IPS DF 4.7 (cell line): ENCODE results near the gene RAP1GAP2.
"Not testable (repeated sequence)": the region's sequence is repeated elsewhere in the genome, so short reads cannot be mapped to it uniquely, and the experiment has no call there.

Experiments
- DNase-seq: peaks from one replicate; pipeline ENCODE4 v3.0.0-alpha.2; 2013; ENCODE audit warnings: low spot score; ENCODE audit errors: extremely low read depth

RAP1GAP2 gene

DNA sequence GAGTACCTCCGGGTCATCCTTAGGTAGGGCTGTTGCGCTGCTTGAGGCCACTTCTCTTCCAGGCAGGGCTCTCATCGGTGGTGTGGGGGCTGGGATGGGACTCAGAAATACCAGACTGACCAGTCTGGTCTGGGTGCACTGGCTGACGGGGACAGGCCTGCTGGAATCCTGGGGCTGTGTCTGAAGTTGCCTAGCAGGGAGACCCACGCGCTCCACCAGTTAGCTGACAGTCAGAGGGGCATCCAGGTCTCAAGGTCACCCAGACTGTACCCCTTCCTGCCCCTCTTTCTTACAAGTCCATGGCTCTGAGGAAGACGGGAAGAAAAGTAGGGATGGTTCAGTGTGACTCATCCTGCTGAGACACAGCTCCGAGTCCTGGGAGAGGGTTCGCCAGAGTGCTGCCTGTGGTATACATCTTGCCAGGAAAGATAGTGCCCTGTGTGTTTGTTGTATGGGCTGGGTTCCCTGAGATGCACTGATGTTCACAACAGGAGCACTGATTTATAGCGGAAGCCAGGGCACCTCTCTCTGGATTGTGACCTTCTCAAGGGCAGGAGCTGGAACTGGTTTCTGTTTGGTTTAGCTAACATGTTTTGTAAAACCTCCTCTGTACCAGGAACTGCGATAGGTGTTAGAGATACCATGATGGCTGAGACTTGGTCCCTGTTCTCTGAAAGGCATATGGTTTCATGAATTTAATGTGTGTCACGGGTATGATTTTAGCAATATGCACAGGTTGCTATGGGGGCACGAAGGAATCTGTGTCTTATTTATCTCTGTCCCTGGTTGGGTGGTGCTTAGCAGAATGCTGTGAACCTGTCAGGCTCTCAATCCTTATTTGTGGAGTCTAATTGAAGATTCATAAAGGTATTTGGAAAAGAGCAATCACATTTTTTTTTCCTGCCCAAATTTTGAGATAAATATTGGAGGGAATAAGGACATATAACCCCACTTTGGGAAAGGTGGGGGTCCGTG is 169.7 kb downstream of the RAP1GAP2 start:
- DNase-seq = no peak

DNA sequence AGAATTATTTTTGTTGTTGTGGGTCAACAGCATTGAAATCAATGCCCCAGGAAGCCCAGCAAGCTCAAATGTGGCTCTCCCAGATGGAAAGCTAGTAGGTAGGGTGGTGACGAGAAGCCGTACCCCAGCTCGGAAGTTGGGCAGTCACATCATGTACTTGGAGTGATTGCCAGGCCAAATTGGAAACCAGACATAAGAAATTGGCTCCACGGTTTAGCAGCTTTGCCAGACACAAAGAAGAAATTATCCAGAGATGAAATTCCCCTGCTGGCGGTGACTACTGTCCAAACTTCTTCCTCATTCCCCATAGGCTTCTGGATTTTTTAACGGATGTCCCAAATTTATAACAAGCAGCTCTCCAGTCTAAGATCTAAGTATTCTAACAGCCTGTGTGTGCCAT is 171.3 kb downstream of the RAP1GAP2 start:
- no peak for DNase-seq

DNA sequence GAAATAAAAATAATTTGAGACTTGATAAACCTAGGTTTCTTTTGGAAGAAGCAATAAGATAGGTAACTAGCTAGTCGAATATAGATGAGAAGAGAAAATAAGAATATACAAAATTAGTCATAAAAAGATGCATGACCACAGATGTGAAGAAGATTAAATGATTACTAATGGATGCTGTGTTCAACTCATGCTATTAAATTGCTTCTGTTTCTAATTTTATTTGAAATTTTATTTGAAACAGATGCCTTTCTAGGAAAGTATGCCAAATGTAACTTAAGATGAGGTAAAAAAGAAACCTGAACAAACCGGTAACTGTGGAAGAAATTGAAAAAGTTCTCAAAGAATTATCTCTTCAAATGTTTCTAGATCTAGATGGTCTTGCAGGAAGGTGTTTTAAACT is 175.6 kb downstream of the RAP1GAP2 start:
- DNase-seq = no peak

DNA sequence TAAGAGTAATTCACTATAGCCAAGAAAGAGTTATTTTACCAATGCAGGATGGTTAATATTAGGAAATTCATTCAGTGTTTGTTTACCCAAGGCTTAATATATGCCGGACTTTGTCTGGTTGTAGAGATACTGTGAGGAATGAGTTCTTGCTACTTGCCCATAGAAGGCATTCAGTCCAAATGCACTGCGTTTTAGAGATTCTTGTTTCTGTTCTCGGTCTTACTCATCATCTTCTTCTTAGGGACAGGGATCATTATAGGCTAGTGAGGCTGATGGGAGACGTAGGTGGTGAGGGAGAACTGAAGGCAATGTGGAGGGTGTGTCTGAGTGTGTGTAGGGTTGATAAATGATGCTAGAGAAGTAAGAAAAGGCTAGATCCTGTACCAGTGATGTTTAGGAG is 176.5 kb downstream of the RAP1GAP2 start:
- no peak for DNase-seq

DNA sequence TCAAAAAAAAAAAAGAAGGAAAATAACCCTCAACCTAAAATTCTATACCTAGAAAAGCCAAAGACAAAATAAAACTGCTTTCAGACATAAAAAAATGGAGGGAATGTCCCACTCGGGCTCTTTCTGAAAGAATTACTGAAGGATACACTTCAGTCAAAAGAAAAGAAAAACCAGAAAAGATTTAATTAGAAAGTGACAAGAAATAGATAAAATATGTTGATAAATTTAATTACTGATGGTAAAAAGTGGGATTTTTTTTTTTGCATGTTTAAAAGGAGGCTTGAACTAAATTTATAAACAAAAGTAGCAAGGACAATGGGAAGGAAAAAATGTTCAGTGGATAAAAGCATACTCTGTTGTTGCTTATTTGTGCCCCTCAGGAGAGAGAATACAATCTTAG is 178.1 kb downstream of the RAP1GAP2 start:
- DNase-seq = no peak

DNA sequence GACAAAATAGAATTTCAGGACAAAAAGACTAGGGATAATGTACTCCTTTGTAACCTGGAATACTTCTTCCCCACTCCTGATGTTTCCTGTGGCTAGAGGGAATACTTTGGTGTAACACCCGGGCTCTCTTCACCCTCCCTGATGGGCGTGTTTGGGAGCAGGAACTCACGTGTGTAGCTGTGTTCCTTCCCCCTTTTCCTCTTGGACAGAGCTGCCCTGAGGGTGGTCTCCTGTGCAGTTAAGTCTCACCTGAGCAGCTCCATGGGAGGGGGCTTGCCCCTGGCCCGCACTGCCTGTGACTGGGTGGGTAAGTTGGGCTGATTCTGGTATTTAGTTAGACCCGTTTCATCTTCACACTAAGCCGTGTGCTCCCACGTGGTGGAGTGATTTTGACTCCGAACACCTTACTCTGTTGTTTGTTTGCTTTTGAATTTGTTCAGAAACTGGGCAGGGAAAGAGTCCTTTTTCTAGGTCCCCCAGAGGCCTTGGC is 179.3 kb downstream of the RAP1GAP2 start:
- DNase-seq = no peak

DNA sequence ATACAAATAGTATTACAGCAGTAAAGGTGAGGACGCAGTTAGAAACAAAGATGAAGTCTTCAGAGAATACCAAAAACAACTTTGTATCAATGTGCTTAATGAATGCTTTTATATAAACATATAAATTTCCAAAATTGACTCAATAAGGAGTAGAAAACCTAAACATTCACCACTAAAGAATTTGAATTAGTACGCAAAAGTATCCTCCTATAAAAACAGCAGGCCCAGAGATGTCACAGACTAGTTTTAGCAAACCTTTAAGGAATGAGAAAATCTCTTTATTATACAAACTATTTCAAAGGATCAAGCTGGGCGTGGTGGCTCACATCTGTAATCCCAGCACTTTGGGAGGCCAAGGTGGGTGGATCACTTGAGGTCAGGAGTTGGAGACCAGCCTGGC is 180.9 kb downstream of the RAP1GAP2 start:
- DNase-seq = no peak

DNA sequence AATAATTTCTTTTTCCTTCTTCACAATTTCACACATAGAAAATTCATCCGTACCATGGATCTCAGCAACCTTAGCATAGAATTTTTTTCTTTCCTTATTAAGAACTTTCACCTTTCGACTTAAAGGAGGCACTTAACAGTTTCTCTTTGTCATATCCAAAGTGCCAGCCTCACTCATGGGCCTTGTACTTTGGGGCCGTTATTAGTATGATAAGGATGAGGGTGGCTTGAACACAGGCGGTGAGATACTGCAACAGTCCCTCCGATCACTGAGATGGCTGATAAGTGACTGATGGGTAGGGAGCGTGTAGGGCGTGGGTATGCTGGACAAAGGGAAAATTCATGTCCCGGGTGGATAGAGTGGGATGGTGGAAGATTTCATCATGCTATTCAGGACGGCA is 181.9 kb downstream of the RAP1GAP2 start:
- no peak for DNase-seq

DNA sequence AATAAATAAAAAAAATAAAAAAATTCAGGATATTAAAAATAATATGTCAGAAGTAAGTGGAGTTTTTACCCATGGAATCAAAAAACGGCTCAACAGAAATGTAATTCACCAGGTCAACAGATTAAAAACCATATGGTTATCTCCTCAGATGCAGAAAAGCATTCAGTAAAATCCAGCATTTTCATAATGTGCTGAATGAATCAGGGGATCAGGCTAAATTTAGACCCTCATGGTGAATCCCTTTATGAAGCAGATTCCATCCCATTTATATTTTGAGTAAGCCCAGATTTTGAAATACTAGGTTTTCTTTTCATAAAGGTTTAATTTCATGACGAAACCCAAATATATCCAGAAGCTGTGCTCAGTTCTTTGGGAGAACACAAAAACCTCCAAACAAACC is 182.8 kb downstream of the RAP1GAP2 start:
- DNase-seq = no peak

DNA sequence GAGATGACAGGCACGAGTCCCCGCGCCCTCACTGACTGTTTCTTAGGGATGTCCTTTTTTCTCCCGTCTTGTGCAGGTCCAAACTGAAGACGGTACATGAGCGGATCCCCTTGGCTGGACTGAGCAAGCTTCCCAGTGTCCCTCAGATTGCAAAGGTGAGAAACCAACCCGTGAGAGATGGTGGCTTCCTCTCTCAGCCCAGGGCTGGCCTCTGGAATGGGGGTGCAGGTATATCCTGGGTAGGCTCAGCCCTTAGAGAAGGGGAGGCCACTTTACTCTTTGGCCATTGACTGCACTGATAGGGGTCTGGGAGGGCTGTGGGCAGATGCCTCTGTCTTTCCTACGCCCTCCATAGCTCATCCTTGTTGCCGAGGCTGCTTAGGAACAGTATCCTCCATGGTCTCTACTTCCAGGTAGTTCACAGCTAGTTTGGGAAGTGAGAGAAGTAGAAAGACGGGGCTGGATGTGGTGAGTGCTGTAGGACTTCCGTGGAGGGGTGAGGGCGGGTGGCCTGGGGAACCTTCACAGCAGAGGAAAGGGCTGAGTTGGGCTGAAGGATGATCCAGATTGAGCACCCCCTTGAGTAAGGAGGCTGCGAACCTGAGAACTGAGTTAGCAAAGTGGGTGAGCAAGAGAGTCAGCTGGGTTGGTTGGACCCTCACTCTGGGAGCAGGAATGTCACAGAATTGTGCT is 184.1 kb downstream of the RAP1GAP2 start:
- no peak for DNase-seq

DNA sequence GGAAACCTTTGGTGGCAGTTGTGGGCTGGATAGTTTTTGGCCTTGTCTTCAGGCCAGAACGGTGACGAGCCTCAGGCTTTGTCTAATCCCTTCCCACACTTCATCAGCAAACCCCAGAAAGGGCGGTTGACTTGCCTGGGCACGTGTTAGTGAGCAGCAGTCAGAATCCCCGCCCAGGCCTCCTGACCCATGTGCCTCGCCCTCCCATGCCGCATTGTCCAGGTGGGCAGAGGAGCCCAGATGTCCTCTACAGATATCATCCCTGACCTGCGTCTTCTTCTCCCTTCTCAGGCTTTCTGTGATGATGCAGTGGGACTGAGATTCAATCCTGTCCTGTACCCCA is 184.6 kb downstream of the RAP1GAP2 start:
- no peak for DNase-seq

DNA sequence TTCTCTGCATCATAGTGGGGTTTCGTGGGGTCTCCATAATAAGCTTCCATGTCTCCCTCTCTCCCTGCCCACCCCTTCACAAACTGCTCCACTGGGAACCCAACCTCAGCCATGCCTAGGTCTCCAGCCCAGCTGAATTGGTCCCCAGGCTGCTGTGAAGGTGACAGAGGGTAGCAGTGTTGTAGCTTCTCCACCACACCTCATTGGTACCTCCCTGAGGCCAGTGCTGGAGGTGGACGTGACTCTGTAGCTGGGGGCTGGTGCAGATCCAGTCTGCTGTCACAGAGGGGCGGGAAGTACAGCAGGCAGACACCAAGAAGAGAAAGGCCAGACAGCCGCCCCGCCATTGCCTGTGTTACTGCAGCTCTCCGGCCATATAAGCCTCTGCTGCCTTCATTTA is 185.1 kb downstream of the RAP1GAP2 start:
- no peak for DNase-seq

DNA sequence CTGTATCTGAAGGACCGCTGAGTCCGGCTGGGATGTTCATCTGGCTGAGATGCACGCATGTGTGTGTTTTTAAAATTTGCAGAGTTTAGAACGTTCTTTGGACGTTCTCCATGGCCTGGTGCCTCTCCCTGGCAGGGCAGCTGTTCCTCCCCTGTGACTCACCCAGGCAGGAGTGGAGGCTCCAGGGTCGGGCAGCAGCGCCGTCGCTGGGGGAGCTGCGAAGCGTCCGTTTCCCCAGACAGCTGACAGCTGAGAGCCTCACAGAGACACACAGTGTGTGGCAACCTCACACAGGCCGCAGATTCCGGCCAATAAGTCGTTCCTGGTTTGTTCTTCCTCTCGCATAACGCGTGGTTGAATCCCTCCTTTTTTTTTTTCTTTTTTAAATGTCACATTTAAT is 186.6 kb downstream of the RAP1GAP2 start:
- no peak for DNase-seq

DNA sequence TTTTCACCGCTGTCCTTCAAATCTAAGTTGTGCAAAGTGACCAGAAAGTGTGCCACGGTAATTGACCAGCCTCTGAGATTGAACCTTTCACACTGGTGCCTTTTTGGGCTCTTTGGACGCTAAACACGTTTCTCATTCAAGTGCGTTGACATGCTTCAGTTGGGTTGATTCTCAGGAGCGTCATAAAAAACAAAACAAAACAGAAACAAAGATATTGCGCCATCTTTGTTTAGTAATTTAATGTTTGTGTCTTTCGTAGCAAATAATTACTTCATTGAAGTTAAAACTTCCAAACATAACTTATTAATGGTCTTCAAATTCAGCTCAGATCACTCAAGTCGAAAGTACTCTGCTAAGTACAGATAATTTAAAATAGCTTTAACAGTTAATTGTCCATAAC is 187.0 kb downstream of the RAP1GAP2 start:
- DNase-seq = no peak

DNA sequence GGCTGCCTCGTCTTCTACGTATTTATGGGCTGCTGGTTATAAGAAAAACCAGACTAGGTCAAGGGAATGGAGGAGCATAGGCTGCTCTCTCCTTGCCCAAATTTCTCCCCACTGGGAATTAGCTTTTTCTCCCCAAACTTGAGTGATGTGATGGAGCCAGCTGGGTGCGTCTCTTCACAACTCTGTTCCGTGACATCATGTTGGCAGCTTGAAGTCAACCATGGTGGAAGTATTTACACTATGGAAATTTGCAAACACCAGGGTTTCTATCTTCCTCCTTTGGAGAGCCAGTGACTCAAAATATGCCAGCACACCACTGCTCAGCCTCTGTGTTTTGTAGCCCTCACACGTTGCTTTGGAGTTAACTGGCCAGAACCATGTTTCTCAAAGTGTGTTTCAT is 189.1 kb downstream of the RAP1GAP2 start:
- no peak for DNase-seq

DNA sequence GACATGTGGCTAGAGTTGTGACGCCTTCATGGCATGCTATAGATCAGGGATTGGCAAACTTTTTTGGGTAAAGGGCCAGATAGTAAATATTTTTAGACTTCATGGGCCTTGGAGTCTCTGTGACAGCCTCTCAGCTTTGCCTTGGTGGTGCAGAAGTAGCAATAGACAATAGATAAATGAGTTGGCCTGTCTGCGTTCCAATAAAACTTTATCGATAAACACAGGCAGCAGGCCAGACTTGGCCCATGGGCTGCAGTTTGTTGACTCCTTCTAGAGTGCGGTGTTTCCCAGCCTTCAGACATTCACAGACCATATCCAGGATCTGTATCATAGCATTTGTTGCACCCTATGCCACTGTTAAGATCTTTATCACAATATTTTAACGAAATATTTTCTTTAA is 190.7 kb downstream of the RAP1GAP2 start:
- no peak for DNase-seq

DNA sequence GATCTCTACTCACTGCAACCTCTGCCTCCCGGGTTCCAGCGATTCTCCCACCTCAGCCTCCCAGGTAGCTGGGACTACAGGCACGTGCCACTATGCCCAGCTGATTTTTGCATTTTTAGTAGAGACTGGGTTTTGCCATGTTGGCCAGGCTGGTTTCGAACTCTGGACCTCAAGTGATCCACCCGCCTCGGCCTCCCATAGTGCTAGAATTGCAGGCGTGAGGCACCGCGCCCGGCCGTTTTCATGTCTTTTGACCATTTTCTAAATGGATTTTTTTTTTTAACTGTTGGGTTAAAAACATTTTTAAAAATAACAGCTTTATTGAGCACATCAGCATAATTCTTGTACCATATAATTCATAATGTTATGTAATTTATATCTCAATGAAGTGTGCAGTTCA is 193.2 kb downstream of the RAP1GAP2 start:
- DNase-seq = not testable (repeated sequence)

DNA sequence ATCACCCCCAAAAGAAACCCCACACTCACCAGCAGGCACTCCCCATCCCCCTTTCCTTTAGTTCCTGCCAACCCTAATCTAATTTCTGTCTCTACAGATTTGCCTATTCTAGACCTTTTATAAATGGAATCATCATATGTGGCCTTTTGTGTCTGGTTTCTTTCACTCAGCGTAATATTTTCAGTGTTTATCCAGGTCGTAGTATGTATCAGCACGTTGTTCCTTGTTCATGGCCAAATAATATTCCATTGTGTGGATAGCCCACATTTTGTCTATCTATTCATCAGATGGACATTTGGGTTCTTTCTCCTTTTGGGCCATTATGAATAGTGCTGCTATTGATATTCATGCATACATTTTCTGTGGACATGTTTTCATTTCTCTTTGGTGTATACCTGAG is 193.6 kb downstream of the RAP1GAP2 start:
- no peak for DNase-seq

DNA sequence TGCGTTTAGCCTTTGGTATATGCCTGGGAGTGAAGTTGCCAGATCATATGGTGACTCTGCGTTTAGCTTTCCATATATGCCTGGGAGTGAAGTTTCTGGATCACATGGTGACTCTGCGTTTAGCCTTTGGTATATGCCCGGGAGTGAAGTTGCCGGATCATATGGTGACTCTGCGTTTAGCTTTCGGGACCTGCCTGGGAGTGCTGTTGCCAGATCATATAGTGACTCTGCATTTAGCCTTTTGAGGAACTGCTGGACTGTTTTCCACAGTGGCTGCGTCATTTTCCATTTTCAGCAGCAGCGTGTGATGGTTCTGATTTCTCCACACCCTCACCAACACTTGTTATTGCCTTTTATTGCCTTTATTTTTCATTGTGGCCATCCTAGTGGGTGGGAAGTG is 194.2 kb downstream of the RAP1GAP2 start:
- no peak for DNase-seq

DNA sequence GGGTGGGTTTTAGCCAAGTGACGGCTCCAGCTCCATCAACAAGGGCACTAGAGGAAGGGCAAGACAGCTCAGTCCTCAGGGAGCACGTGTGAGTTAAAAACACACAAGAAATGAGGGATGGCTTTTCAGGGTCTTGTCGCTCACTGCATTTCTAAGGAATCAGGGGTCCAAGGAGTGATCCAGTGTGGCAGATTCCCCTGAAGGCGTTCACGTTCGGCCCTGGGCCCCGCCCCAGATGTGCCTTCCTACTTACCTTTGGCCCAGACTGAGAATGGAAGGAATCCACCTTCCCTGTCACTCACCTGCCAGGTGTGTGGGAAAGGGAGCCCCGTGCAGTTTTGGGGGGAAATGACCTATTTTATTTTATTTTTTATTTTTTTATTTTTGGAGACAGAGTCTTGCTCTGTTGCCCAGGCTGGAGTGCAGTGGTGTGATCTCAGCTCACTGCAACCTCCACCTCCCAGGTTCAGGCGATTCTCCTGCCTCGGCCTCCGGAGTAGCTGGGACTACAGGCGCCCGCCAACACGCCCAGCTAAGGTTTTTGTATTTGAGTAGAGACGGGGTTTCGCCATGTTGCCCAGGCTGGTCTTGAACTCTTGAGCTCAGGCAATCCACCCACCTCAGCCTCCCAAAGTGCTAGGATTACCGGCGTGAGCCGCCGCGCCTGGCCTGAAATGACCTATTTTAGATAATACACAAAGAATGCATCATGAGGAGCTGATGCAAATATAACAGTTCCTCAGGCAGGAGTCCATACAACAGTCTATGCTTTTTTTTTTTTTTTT is 195.3 kb downstream of the RAP1GAP2 start:
- DNase-seq = not testable (repeated sequence)

DNA sequence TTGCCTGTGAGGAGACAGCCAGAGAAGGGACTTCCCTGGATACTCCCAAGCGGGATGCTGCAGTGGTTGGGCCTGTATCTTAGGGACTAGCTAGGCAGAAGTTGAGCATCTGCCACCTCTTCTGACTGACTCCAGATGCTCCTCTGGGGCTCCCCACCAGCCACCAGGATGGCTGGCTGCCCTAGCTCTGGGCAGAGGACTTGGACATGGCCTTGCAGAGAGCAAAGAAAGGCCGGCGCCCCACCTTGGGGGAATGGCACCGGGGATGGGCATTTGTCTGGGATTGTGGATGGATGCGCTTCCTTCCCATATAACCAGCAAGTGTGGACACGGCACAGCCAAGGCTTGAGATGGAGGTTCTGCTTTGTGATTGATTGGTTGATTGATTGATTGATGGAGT is 198.2 kb downstream of the RAP1GAP2 start:
- no peak for DNase-seq

DNA sequence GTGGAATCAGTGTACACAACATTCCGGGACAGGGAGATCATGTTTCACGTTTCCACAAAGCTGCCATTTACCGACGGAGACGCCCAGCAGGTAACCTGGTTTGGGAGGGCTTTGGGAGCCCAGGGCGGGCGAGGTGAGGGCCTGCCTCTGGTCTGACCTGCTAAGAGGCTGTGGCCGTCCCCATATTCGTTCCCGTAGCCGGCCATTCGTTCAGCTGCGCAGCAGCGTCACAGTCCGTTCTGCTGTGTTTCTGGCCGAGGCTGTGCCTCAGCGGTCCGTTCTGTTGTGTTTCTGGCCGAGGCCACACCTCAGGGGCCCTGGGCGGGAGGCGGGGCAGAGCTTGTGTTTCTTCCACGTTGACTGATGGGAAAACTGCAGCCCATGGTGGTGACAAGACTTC is 199.1 kb downstream of the RAP1GAP2 start:
- DNase-seq = no peak
